ENCODE measurements around the gene NELFB. TPM values are rescaled to one million over a fixed set of nuclear protein-coding genes. Genes with fewer than 3 reads are reported as not detected.

Gene NELFB
- total RNA-seq, 1 experiment from 2014 or later: 95.0 TPM

- no peak for TF ChIP-seq JUN (CRISPR knock-in tag; IDR thresholded peaks at IDR 0.05)
- 0 out of 2 replicates have a peak, but pooled peaks have one; percentile 43 for TF ChIP-seq ZNF281 (CRISPR knock-in tag; IDR thresholded peaks at IDR 0.05)
- Mint-ChIP-seq H3K27me3 (ENCODE audit: low read depth) (peaks cover 40% of the 10 kb centered on the region), H3K36me3 (peaks cover 2% of the 10 kb centered on the region; the same call in 1 of the 2 replicates), H3K9me3 (peaks cover 4% of the 10 kb centered on the region), H3K4me1 (peaks cover 46% of the 10 kb centered on the region), H3K4me3 (peak overlapping the region; percentile 94), H3K27ac (peak overlapping the region; percentile 70)
- ChIA-PET CTCF (interaction anchor here (0.9 to 3.8 kb wide), 7 partner anchors 8 to 162 kb away, joined by 3 to 22 read pairs (median 4); partner anchors contain the start of genes ENTPD8, EXD3 and NOXA1), POLR2A (interaction anchor here (1.0 kb wide), 1 partner anchor 58 kb away, joined by 3 read pairs; the partner anchor contains the start of gene TUBB4B)
- DNase-seq (ENCODE audit: low spot score): peak; percentile 59
- ATAC-seq: 0 out of 2 replicates have a peak, but pooled peaks have one; percentile 1
Observed at GRCh38 chr9:137299203-137299565, 44.1 kb downstream of the NELFB start.

- Mint-ChIP-seq H3K27ac (peak overlapping the region; percentile 97), H3K36me3 (no peaks in the 10 kb centered on the region), H3K4me3 (peak overlapping the region; percentile 94), H3K4me1 (peaks cover 45% of the 10 kb centered on the region), H3K27me3 (ENCODE audit: low read depth) (peaks cover 32% of the 10 kb centered on the region), H3K9me3 (no peaks in the 10 kb centered on the region)
- ChIA-PET CTCF (interaction anchor here (0.6 to 8.6 kb wide), 5 partner anchors 13 to 330 kb away, joined by 3 to 172 read pairs (median 8); partner anchors contain the start of genes TOR4A and UAP1L1), POLR2A (interaction anchor here (0.6 kb wide), 1 partner anchor 451 kb away, joined by 3 read pairs; no protein-coding TSS in a partner anchor)
- DNase-seq (ENCODE audit: low spot score) (peak; percentile 52), ATAC-seq (no peak)
- TF ChIP-seq CBFB (CRISPR knock-in tag; IDR thresholded peaks at IDR 0.05; ENCODE audit: low read depth) (no peak), MLX (CRISPR knock-in tag; IDR thresholded peaks at IDR 0.05) (no peak), ZNF512 (CRISPR knock-in tag; IDR thresholded peaks at IDR 0.05; ENCODE audit: borderline replicate concordance) (no peak), E2F5 (CRISPR knock-in tag; IDR thresholded peaks at IDR 0.05) (no peak), PRDM15 (CRISPR knock-in tag; IDR thresholded peaks at IDR 0.05) (no peak), FOXJ3 (CRISPR knock-in tag; IDR thresholded peaks at IDR 0.05; ENCODE audit: borderline replicate concordance) (no peak), ATF6 (CRISPR knock-in tag; IDR thresholded peaks at IDR 0.05) (no peak), STAT6 (CRISPR knock-in tag; conservative IDR thresholded peaks at IDR 0.05; ENCODE audit: low read depth) (no peak), CREB1 (CRISPR knock-in tag; IDR thresholded peaks at IDR 0.05) (no peak), NFATC4 (CRISPR knock-in tag; IDR thresholded peaks at IDR 0.05) (no peak)
Observed at GRCh38 chr9:137299938-137300337, 44.8 kb downstream of the NELFB start.

Measured in WTC11 (cell line).